ENCODE results near the gene THAP8. TPM values are rescaled to one million over a fixed set of nuclear protein-coding genes. Genes with fewer than 3 reads are reported as not detected.

The THAP8 gene
- polyA plus RNA-seq, 2 of the 4 experiments (the other 2 are of a cell fraction) = 3.1 to 7.5 TPM

DNA sequence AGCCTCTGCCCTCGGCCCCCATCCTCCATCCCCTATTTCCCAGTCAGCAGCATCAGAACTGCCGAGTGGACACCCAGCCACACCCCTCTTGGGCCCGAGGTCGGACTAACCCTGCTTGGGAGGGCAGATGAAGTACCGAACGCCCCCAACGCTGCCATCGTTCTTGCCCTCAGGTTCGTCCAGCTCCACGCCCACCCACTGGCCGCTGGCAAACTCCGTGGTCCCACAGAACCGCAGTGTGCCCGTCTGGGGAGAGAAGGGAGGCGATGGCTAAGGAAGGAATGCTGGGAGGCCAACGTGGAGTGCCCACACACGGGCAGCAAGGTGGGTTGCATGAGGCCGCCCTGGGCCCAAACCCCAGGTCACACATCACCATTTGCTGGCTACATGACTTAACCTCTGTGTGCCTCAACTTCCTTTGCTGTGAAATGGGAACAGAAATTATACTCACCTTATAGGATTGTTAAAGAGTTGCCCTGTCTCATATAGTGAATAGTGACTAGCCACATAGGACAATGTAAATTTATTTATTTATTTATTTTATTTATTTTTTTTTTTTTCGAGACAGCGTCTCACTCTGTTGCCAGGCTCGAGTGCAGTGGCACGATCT lies 34.9 kb downstream of the THAP8 start:
- FAIRE-seq (no peak), ATAC-seq (no peak), DNase-seq (ENCODE audit: low read depth in 1 of 2, low spot score in 1 of 2) (no peak)
- no peak overlapping the region for H3K27ac ChIP-seq
- TF ChIP-seq, protein P1, sequence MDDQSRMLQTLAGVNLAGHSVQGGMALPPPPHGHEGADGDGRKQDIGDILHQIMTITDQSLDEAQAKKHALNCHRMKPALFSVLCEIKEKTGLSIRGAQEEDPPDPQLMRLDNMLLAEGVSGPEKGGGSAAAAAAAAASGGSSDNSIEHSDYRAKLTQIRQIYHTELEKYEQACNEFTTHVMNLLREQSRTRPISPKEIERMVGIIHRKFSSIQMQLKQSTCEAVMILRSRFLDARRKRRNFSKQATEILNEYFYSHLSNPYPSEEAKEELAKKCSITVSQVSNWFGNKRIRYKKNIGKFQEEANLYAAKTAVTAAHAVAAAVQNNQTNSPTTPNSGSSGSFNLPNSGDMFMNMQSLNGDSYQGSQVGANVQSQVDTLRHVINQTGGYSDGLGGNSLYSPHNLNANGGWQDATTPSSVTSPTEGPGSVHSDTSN (IDR thresholded peaks at IDR 0.05) = no peak
- TF ChIP-seq CBX8 (IDR thresholded peaks at IDR 0.05) = no peak
- TF ChIP-seq NR3C1 (IDR thresholded peaks at IDR 0.05) = no peak
- TF ChIP-seq POLR2A (IDR thresholded peaks at IDR 0.05; ENCODE audit: low read length) = 0 out of 2 replicates have a peak, but pooled peaks have one; percentile 16
- ChIA-PET POLR2A (no interaction called here), CTCF (interaction anchor here (0.6 to 3.1 kb wide), 3 partner anchors 11 to 42 kb away, joined by 3 to 17 read pairs (median 3); no protein-coding TSS in a partner anchor)
- no peak overlapping the region for H3K4me2 ChIP-seq
- WGBS (ENCODE audit: missing lambda C conversion rate) = 95% methylated on average over 22 of the region's 22 CpGs
- peaks cover 10% of the 10 kb centered on the region for H3K4me1 ChIP-seq
- H3K4me3 ChIP-seq = no peak overlapping the region
- H3K9me3 ChIP-seq = no peaks in the 10 kb centered on the region

DNA sequence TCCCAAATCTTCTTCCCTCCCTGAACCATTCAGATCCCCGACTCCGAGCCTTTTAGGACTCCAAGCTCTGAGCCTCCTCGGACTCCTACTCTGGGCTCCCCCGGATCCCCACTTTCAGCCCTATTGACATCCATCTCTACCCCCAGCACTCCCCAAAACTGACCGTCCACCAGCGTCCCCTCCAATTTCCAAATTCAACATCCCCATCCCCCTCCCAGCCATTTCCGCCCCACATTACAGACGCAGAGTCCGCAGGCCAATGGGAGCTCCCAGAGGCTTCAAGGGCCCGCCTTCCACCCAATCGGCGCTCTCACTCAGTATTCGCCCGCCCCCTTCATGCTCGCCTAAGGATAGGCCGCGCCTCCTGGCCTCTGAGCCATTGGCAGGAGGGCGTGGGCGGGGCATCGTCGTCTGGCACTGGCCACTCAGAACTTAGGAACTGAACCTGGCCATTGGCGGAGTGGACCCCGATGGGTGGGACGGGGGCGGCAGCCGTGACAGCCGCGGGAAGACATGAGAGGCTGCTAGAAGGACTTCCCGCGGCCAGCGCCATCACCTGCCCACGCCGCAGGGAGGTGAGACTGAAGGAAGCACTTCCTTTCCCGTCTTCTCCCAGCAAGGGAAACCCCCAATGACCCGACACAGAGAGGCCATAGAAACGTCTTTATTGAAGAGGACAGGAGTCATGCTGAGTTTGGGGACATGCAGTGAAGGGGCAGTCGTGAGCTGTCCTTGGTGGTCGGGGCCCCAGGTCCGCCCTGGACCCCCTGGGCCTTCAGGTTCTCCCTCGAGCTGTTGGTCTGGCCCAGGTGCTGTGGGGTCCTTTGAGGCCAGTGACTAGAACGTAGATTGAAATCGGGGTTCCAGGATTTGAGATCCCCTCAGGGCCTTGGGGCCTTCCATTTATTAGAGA lies 39.8 kb downstream of the THAP8 start, which contains the start of gene ALKBH6:
Gene ALKBH6 (minus strand): TSS at position 202 of the 913 bp plus-strand sequence. CDS start 816 bp downstream, outside the sequence.
- Histone ChIP-seq H3K4me3 (peak within 1 kb of the TSS; percentile 65), H3K4me1 (peaks cover 19% of the 10 kb centered on the region), H3K27ac (peak within 1 kb of the TSS; percentile 81 to 85), H3K9me3 (no peaks in the 10 kb centered on the region), H3K4me2 (peak within 1 kb of the TSS; percentile 94)
- ATAC-seq = peak; percentile 88 to 98
- ChIA-PET POLR2A (interaction anchor here (0.7 to 1.2 kb wide), 12 partner anchors 10 to 274 kb away, joined by 3 to 18 read pairs (median 4); partner anchors contain the start of genes POLR2I, TBCB, THAP8 and WDR62), CTCF (interaction anchor here (0.6 to 2.2 kb wide), 11 partner anchors 11 to 1629 kb away, joined by 3 to 8 read pairs (median 4); partner anchors contain the start of gene THAP8)
- FAIRE-seq = peak; percentile 100
- 2% methylated on average over 37 of the region's 42 CpGs for WGBS (ENCODE audit: missing lambda C conversion rate)
- peak; percentile 100 for DNase-seq (ENCODE audit: low read depth in 1 of 2, low spot score in 1 of 2)
- TF ChIP-seq, protein P2, sequence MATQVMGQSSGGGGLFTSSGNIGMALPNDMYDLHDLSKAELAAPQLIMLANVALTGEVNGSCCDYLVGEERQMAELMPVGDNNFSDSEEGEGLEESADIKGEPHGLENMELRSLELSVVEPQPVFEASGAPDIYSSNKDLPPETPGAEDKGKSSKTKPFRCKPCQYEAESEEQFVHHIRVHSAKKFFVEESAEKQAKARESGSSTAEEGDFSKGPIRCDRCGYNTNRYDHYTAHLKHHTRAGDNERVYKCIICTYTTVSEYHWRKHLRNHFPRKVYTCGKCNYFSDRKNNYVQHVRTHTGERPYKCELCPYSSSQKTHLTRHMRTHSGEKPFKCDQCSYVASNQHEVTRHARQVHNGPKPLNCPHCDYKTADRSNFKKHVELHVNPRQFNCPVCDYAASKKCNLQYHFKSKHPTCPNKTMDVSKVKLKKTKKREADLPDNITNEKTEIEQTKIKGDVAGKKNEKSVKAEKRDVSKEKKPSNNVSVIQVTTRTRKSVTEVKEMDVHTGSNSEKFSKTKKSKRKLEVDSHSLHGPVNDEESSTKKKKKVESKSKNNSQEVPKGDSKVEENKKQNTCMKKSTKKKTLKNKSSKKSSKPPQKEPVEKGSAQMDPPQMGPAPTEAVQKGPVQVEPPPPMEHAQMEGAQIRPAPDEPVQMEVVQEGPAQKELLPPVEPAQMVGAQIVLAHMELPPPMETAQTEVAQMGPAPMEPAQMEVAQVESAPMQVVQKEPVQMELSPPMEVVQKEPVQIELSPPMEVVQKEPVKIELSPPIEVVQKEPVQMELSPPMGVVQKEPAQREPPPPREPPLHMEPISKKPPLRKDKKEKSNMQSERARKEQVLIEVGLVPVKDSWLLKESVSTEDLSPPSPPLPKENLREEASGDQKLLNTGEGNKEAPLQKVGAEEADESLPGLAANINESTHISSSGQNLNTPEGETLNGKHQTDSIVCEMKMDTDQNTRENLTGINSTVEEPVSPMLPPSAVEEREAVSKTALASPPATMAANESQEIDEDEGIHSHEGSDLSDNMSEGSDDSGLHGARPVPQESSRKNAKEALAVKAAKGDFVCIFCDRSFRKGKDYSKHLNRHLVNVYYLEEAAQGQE (IDR thresholded peaks at IDR 0.05) = peak; percentile 40; the same call in 1 of the 2 replicates
- peak; percentile 79 for TF ChIP-seq MYC (IDR thresholded peaks at IDR 0.05; ENCODE audit: borderline replicate concordance, low read length)
- TF ChIP-seq ESRRA (IDR thresholded peaks at IDR 0.05; ENCODE audit: borderline replicate concordance, low read length) = 0 out of 2 replicates have a peak, but pooled peaks have one; percentile 21
- no peak for TF ChIP-seq FOSL2 (IDR thresholded peaks at IDR 0.05)
- no peak for TF ChIP-seq FOSL2 (CRISPR knock-in tag; IDR thresholded peaks at IDR 0.05)
- peak; percentile 72 for TF ChIP-seq CHD2 (IDR thresholded peaks at IDR 0.05; ENCODE audit: low read length, partially characterized antibody)
- no peak for TF ChIP-seq RNF2 (IDR thresholded peaks at IDR 0.05; ENCODE audit: borderline replicate concordance, low read depth)
- peak; percentile 85 for TF ChIP-seq RFX5 (IDR thresholded peaks at IDR 0.05)
- TF ChIP-seq GATA3 (IDR thresholded peaks at IDR 0.05; ENCODE audit: borderline replicate concordance) = no peak
- TF ChIP-seq, protein P3, sequence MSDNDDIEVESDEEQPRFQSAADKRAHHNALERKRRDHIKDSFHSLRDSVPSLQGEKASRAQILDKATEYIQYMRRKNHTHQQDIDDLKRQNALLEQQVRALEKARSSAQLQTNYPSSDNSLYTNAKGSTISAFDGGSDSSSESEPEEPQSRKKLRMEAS (IDR thresholded peaks at IDR 0.05) = peak; percentile 95
- TF ChIP-seq NFE2L2 (conservative IDR thresholded peaks at IDR 0.05; ENCODE audit: low read length) = no peak
- TF ChIP-seq KDM5A (IDR thresholded peaks at IDR 0.05) = no peak
- no peak for TF ChIP-seq RCOR1 (IDR thresholded peaks at IDR 0.05; ENCODE audit: low read depth, low read length)
- TF ChIP-seq, protein P4, sequence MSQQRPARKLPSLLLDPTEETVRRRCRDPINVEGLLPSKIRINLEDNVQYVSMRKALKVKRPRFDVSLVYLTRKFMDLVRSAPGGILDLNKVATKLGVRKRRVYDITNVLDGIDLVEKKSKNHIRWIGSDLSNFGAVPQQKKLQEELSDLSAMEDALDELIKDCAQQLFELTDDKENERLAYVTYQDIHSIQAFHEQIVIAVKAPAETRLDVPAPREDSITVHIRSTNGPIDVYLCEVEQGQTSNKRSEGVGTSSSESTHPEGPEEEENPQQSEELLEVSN (IDR thresholded peaks at IDR 0.05; ENCODE audit: borderline replicate concordance, low read depth) = peak; percentile 84
- TF ChIP-seq, protein P5, sequence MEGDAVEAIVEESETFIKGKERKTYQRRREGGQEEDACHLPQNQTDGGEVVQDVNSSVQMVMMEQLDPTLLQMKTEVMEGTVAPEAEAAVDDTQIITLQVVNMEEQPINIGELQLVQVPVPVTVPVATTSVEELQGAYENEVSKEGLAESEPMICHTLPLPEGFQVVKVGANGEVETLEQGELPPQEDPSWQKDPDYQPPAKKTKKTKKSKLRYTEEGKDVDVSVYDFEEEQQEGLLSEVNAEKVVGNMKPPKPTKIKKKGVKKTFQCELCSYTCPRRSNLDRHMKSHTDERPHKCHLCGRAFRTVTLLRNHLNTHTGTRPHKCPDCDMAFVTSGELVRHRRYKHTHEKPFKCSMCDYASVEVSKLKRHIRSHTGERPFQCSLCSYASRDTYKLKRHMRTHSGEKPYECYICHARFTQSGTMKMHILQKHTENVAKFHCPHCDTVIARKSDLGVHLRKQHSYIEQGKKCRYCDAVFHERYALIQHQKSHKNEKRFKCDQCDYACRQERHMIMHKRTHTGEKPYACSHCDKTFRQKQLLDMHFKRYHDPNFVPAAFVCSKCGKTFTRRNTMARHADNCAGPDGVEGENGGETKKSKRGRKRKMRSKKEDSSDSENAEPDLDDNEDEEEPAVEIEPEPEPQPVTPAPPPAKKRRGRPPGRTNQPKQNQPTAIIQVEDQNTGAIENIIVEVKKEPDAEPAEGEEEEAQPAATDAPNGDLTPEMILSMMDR (IDR thresholded peaks at IDR 0.05) = no peak
- no peak for TF ChIP-seq TP53 (CRISPR knock-in tag; IDR thresholded peaks at IDR 0.05)
- TF ChIP-seq HOXB13 (CRISPR knock-in tag; IDR thresholded peaks at IDR 0.05; ENCODE audit: low read depth) = no peak
- peak in 1 of 2 experiments; percentile 62; a peak in 1 of 5 replicates for TF ChIP-seq JUN (IDR thresholded peaks at IDR 0.05)
- no peak for TF ChIP-seq FOSB (CRISPR knock-in tag; IDR thresholded peaks at IDR 0.05)
- no peak for TF ChIP-seq NR3C1 (IDR thresholded peaks at IDR 0.05)
- 0 out of 2 replicates have a peak, but pooled peaks have one; percentile 57 for TF ChIP-seq HOXB5 (CRISPR knock-in tag; IDR thresholded peaks at IDR 0.05)
- TF ChIP-seq EHF (CRISPR knock-in tag; IDR thresholded peaks at IDR 0.05) = 0 out of 2 replicates have a peak, but pooled peaks have one; percentile 19
- peak; percentile 80 for TF ChIP-seq POLR2A (IDR thresholded peaks at IDR 0.05; ENCODE audit: low read length)
- TF ChIP-seq, protein P6, sequence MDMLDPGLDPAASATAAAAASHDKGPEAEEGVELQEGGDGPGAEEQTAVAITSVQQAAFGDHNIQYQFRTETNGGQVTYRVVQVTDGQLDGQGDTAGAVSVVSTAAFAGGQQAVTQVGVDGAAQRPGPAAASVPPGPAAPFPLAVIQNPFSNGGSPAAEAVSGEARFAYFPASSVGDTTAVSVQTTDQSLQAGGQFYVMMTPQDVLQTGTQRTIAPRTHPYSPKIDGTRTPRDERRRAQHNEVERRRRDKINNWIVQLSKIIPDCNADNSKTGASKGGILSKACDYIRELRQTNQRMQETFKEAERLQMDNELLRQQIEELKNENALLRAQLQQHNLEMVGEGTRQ (IDR thresholded peaks at IDR 0.05) = peak; percentile 36

Measured in A549 (cell line).